ENCODE measurements around the gene TAF5L.

DNA sequence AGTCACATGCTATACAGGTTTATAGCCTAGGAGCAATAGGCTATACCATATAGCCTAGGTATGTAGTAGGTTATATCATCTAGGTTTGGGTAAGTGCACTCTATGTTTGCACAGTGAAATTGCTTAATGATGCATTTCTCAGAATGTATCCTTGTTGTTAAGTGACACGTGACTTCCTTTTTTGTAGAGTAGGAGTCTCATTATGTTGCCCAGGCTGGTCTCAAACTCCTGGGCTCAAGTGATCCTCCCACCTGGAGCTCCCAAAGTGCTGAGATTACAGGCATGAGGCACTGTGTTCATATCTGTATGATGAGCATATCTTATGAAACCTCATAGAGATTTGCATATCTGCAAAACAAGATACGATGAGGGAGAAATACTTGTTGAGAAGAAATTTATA, 53.6 kb downstream of the TAF5L start:
- TF ChIP-seq POLR2A (IDR thresholded peaks at IDR 0.05): no peak
- TF ChIP-seq, protein P1, sequence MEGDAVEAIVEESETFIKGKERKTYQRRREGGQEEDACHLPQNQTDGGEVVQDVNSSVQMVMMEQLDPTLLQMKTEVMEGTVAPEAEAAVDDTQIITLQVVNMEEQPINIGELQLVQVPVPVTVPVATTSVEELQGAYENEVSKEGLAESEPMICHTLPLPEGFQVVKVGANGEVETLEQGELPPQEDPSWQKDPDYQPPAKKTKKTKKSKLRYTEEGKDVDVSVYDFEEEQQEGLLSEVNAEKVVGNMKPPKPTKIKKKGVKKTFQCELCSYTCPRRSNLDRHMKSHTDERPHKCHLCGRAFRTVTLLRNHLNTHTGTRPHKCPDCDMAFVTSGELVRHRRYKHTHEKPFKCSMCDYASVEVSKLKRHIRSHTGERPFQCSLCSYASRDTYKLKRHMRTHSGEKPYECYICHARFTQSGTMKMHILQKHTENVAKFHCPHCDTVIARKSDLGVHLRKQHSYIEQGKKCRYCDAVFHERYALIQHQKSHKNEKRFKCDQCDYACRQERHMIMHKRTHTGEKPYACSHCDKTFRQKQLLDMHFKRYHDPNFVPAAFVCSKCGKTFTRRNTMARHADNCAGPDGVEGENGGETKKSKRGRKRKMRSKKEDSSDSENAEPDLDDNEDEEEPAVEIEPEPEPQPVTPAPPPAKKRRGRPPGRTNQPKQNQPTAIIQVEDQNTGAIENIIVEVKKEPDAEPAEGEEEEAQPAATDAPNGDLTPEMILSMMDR (IDR thresholded peaks at IDR 0.05): no peak
